ENCODE measurements around the gene USP46.

Gene USP46, protein sequence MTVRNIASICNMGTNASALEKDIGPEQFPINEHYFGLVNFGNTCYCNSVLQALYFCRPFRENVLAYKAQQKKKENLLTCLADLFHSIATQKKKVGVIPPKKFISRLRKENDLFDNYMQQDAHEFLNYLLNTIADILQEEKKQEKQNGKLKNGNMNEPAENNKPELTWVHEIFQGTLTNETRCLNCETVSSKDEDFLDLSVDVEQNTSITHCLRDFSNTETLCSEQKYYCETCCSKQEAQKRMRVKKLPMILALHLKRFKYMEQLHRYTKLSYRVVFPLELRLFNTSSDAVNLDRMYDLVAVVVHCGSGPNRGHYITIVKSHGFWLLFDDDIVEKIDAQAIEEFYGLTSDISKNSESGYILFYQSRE

DNA sequence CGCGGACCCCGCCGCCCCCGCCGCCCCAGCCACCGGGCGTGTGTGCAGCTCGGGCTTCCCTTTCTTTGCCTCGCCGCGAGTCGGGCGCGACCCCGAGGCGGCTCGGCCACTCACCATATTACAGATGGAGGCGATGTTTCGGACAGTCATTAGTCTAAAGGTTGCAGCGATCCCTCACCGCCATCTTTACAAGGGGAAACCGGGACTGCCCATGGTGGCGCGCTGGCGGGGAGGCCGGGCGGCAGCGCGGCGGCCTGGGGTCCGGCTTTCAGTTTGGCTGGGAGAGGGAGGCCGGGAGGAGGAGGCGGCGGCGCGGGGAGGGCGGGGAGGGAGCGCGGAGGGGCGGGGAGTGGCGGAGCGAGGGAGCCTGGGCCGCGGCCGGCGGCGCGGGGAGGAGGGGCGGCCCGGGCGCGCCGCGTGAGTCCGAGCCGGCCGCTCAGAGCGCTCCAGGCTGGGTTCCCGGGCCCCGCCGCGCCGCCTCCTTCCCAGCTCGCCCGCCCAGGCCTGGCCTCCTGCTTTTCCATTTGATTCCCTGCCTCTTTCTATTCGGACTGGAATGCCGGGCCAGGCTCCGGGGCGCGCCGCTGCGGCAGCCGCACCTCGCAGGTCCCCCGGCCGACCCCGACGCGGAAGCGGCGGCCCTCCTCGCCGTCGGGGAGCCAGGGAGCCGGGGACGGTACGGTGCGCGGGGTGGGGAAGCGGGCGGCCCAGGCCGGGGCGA is at the start of gene USP46:
USP46 (minus strand) TSS at position 301 of the 721 bp plus-strand sequence; CDS start at position 150, 151 bp downstream.
- DNase-seq (ENCODE audit: low spot score) = peak; percentile 64

DNA sequence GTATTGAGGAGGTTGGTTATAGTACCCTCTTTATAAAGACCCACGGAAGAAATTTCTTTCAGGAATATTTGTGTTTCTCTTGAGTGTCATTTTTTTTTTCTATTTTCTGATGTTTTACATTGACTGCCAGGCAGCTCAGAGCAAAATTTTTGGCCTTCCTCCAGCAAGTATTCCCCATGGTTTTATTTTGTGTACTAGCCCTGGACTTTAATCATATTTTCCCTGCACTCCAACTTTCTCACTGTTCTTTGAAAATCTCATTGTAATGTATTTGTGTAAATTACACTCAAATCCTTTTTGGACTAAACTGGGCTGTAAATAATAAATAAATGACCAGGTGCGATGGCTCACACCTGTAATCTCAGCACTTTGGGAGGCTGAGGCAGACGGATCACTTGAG is 45.6 kb upstream of the USP46 start:
- no peak for DNase-seq (ENCODE audit: low spot score)

DNA sequence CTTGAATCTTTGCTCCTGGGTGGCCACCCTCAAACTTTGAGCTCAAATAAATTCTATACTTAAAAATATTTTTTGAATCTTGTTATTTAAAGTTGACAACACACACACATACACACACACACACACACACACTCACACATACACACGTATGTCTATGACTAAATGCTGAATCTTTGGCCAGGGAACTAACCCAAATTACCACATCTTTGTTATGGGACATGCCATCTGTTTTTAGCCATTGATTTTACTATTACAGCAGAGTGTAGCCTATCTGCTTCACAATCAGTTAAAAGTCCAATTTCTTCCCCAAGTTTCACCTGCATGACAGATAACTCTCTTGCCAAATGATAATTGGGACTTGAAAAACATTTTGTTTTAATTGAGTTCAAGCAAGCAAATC is 45.0 kb upstream of the USP46 start:
- no peak for DNase-seq (ENCODE audit: low spot score)

DNA sequence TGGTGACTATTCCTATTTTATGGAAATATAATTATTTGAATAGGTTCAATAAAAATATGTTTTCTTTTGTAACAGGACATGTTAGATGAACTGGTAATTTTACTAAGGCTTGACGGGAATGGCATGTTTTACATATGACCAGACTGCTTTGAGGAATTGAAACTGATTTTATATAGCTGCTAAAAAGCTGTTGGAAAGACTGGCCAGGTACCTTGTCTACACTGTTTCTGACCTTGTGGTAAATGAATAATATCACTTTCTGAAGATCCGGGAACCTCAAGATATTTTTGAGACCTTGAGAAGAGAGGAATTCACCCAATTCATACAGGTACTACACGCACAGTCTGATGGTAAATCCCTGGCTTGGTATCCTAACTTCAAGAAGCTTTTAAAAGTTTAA is 42.1 kb upstream of the USP46 start:
- no peak for DNase-seq (ENCODE audit: low spot score)

DNA sequence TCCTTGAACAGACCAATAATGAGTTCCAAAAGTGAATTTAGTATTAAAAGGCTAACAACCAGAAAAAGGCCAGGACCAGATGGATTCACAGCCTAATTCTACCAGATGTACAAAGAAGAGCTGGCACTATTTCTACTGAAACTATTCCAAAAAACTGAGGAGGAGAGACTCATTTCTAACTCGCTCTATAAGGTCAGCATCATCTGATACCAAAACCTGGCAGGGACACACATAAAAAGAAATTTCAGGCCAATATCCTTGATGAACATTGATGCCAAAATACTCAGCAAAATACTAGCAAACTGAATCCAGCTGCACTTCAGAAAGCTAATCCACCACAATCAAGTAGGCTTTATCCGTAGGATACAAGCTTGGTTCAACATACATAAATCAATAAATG is 35.8 kb upstream of the USP46 start:
- DNase-seq (ENCODE audit: low spot score) = no peak

DNA sequence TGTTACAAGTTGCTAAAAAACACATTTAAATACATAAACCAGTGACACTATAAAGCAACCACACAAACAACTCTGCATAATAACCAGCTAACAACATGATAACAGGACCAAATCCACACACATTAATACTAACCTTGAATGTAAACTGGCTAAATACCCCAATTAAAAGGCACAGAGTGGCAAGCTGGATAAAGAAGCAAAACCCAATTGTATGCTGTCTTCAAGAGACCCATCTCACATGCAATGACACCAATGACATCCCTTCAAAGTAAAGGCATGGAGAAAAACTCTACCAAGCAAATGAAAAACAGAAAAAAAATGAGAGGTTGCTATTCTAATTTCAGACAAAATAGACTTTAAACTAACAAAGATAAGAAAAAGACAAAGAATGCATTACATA is 34.4 kb upstream of the USP46 start:
- DNase-seq (ENCODE audit: low spot score) = no peak

DNA sequence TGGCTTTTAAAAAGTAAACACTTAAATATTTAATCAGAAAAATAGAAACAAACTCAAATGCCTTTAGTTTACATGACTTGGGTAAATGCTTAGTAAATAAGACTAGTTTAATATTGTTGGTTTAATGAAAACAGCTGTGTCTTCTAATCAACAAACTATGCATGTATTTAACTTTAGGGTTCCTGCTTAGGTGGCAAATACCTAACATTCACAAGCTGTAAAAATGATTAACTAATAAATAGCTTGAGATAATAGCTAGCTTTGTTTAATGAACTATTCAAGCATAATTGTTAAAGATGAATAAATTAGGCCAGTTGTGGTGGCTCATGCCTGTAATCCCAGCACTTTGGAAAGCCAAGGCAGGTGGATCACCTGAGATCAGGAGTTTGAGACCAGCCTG is 30.0 kb upstream of the USP46 start:
- DNase-seq (ENCODE audit: low spot score) = no peak

DNA sequence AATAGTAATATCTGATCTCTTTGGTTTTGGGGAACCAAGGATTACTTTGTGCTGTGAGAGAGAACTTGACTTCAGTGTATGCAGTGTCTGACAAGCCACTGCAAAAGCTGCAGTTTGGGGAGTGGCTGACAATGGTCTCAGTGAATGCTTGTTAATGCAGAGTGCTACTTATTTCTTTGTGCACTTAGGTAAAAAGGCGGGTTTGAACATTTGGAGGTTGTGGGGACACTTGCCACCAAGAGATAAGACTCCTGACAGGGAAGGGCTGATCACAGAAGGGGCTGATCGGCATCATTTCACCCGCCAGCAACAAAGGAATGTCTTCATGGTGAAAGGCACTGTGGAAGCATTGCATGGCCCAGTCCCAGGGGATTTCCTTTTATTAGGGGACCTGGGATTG is 28.6 kb upstream of the USP46 start:
- DNase-seq (ENCODE audit: low spot score) = no peak

DNA sequence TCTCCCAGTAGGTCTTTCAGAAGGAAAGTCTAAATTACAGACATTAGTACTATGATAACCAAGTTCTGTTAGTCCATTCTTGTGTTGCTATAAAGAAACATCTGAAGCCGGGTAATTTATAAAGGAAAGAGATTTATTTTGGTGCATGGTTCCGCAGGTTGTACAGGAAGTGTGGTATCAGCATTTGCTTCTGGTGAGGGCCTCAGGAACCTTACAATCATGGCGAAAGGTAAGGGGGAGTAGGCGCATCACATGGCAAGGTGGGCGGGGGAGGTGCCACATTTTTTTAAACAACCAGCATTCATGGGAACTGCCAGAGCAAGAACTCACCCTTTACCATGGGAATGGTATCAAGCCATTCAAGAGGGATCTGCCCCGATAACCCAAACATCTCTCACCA is 26.2 kb upstream of the USP46 start:
- DNase-seq (ENCODE audit: low spot score) = no peak

DNA sequence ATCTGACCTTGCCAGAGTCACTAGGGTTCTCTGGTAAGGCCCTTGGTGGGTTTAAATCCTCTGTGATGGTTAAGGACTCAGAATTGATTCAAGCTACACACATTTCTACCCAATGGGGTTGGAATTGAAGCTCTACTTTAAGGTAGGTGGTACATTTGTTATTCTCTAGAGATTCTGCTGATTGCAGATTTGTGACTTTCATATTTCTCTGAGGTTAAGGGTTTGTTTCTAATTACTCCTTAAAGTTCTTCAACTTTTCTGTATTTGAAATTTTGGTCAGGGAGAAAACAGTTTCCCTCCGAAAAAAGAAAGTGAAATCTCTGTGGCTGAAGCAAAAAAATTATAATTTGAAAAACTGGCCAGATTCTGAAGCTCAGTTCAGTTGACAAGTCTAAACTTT is 25.8 kb upstream of the USP46 start:
- DNase-seq (ENCODE audit: low spot score) = no peak

DNA sequence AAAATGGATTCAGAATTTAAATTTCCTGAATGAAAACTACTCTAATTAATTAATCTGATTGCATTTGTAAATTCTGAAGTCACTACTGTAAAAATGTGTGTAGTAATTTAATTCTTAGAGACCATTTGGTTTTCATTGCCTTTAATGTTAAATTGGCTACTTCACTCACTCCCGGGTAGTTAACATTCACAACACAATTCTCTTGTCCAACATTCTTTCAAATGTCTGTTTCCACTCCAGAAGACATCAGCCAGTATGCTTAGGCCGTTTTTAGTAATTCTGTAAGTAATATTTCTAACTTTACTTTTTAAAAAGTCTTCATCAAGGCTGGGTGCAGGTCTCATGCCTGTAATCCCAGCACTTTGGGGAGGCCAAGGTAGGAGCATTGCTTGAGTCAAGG is 21.3 kb upstream of the USP46 start:
- DNase-seq (ENCODE audit: low spot score) = no peak

DNA sequence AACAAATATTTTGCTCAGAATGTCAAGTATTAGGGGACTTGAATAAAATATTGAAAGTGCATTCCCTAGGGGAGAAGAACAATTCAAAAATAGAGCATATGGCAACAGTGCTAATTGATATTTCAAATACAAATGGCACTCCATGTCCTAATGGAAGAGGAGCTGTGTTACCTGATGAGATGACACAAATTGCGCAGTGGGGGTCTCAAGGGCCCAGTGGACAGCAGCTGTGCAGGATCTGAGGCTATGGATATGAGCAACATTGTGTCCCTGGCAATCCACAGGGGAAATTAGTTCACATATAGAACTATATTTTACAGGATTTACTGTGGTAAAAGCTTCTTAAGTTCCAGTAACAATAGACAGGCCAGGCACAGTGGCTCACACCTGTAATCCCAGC is 17.4 kb upstream of the USP46 start:
- no peak for DNase-seq (ENCODE audit: low spot score)

DNA sequence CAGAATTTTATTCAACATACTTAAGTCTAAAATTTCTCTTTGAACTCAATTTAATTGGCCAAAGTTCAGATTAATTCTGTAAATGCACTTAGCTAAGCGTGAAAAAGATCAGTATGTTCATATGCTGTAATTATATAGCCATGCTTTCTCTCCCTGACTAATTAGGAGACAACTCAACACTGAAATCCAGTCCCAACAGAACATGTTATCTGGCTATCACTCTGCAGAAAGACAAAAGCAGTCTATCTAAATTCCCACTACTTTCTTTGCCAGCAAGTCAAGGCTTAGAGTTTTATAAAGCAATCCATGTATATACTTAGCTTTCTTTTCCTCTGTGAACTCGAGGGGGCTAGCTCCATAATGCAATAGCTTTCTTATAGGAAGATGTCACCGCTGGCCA is 16.0 kb upstream of the USP46 start:
- no peak for DNase-seq (ENCODE audit: low spot score)

DNA sequence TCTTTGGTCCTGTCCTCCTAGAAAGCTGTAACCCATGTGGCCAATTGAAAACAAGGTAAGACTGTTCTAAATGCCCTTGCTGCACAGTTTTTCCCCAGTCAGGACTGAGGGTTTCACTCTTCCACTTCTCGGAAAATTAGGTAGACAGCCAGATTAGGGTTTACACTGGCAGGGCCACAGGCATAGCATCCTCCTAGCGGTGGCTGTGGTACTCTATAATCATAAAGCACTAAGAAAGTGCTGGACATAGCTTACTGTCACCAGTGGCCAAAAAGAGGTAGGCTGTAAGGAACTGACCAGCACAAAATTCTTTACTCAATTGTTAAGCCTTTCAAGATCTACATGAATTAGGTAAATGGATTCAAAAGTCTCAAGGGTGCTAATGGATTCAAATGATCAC is 11.6 kb upstream of the USP46 start:
- DNase-seq (ENCODE audit: low spot score) = no peak

DNA sequence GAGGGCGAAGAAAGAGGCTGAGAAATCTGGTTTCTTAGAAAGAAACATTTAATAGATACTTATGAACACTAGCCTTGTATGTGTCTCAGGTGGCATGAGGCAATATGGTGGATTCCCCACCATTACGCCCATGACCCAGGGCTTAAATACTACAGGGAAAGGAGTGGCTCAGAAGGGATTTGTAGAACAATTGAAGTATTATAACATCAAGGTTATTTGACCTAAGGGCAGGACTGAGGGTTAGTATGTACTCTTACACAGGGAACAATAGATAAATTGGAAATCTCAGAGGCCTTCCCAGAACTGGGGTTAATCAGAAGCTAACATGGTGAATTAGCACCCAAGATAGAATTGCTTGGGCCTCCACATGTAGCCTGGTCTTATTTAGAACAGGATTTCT is 11.0 kb upstream of the USP46 start:
- DNase-seq (ENCODE audit: low spot score) = no peak

DNA sequence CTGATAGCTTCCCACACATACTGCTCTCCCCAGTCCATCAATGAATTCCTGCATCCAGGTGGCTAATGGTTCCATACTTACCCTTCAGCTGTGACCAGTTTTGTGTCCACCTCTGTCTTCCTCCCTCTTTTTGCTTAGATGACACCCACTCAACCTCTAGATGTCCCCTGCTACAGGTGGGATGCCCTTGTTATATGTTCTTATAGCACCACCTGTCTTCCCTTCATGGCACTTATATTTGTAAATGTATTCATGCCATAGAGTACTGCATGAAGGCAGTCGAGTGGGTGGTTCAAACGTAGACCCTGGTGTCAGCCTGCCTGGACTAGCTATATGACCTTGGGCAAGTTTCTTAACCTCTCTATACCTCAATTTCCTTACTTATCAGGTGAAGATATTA is 6.5 kb upstream of the USP46 start:
- DNase-seq (ENCODE audit: low spot score) = peak; percentile 23

DNA sequence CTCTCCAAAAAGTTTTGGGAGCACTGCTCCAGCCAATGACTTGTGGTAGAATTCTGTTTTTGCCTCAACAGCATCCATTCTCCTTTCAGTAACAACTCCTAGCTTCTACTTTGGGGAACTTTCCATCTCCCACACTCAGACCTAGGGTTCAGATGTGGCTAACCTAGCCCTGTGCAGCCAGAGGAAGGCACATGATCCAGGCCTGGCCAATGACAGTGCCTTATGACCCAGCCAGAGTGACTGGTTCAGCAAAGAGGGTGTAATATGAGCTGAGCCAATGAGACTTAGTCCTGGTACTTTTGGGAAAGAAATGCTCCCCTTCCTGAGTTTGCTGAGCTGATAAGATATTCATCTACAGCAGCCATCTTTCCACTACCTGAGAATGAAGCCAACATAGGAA is 5.4 kb upstream of the USP46 start:
- no peak for DNase-seq (ENCODE audit: low spot score)

DNA sequence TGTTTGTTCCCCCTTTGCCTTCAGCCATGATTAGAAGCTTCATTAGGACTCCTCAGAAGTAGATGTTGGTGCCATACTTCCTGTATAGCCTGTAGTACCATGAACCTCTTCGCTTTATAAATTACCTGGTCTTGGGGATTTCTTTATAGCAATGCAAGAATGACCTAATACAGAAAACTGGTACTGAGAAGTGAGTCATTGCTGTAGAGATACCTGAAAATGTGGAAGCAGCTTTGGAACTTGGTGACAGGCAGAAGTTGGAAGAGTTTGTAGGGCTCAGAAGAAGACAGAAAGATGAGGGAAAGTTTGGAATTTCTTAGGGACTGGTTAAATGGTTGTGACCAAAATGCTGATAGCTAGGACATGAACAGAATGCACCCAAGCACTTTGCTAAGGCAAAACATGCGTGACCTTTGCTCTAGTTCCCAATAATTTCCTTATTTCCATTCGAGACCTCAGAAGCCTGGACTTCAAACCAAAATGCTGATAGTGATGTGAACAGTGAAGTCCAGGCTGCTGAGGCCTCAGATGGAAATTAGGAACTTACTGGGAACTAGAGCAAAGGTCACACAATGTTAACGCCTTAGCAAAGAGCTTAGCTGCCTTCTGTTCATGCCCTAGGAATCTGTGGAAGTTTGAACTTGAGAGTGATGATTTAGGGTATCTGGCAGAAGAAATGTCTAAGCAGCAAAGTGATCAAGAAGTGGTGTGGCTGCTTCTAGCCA is 3.0 kb upstream of the USP46 start:
- no peak for DNase-seq (ENCODE audit: low spot score)

DNA sequence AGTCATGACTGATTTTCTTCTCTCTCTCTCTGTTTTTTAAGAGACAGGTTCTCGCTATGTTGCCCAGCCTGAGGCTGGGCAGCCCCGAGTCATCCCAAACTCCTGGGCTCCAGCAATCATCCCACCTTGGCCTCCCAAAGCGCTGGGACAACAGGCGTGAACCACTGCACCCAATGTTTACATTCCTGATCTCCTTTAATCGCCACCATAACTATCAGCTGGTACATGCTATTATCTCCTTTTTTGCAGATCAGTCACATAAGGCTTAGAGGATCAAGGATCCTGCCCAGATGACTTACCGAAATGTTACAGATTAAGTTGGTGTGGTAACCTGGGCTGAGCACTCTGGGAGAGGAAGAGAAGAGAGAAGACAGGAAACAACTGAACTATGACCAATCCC is 1.5 kb upstream of the USP46 start:
- no peak for DNase-seq (ENCODE audit: low spot score)

DNA sequence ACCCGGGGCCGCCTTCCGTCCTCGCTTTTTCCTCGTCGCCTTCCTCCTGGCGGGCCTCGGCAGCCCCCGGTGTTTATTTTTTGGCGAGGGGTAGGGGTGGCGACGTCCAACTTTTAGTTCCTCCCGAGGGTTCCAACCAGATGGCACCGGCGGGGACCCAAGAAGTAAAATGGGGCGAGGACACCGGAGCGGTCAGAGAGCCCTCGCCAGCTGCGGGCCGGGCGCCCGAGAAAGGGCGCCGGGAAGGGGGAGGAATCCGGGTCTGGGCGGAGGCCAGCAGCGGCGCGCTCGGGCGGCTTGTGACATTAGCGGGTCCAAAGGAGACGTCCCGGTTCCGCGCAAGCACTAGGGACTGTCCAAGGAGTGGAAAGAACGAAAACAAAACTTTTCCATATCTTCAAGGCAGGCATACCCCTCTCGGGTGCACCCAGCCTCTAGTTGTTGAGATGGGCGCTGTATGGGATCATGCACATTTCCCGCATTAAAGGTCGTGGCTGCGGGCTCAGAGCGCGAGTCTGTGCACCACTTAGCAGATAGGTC is 691 bp upstream of the USP46 start:
- DNase-seq (ENCODE audit: low spot score) = peak; percentile 37

DNA sequence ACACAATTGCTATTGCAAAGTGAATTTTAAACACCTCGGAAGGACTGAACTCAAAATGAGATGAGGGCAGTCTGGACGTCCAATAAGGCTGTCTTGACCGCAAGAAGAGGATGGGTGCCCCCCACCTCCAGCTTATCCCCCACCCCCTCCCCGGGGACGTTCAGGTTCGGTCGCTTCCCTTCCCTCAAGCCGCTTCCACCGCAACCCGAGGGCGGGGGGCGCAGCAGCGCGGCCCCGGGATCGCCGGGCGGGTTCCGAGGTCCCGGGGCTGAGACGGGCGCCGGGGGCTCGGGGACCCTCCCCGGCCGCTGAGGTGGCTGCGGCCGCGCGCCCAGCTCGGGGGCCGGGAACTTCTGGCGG is 480 bp downstream of the USP46 start:
- DNase-seq (ENCODE audit: low spot score) = no peak

DNA sequence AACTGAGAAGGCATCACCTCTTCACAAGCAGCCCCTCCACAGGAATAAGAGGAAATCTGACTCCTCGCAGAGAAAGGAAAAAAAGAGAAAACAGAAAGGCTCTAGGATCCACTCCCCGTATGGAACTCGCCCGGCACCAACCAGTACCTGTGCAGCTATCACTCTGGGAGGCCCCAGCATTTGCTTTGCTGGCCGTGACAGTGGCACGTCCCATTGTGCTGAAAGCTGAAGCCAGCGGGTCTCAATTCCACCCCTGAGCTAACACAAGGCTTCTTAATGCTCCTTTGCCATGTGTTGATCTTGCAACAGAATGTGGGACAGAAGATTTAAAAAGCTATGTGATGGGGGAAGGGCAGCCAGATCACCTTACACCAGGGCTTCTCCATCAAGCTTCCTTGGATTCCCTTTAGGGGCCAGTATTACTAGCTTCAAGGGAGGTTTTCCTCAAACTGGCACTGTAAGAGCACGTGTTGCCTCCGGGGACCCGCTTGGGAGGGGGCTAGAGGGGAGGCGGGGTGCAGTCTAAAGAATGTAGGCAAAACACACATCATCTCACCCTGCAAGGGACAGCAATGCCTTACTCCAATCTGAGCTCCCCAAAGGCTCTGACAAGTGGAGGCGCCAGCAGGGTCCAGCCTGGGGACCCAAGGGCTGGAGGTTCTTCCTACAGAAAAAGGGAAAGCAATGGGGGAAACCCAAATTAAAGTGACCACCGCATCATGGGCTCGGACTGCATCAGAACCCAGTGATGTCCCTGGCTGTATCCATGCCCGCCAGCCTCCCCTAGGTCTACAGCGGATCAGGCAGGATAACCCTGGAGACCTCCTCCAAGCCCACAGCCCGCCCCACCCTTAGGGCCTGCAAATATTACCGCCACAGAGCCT is 1.2 kb downstream of the USP46 start:
- DNase-seq (ENCODE audit: low spot score) = peak; percentile 37

Measured in RKO (cell line).